SJSA1 (cell line): ENCODE results near the gene TMC1. TPM values are rescaled to one million over a fixed set of nuclear protein-coding genes. Genes with fewer than 3 reads are reported as not detected.

Experiments used
- DNase-seq, 2 experiments: peaks; one replicate each; pipeline ENCODE4 v3.0.0-alpha.2; 2015 to 2020; ENCODE audit warnings: low spot score in 2 of 2, low read depth in 1 of 2
- H3K27ac ChIP-seq: fragments of 250-450 bp; sonication (Bioruptor Pico); 2 replicates; pipeline ENCODE4 v1.5.1; 2020; ENCODE audit warnings: mild to moderate bottlenecking, moderate library complexity
- H3K27me3 ChIP-seq: fragments of 250-450 bp; sonication (Bioruptor Pico); replicated peaks from 2 replicates; pipeline ENCODE4 v1.5.1; 2020; ENCODE audit warnings: mild to moderate bottlenecking, moderate library complexity
- H3K36me3 ChIP-seq: fragments of 250-450 bp; sonication (Bioruptor Pico); 2 replicates; pipeline ENCODE4 v1.5.1; 2020; ENCODE audit warnings: mild to moderate bottlenecking
- H3K4me1 ChIP-seq: fragments of 250-450 bp; sonication (Bioruptor Pico); replicated peaks from 2 replicates; pipeline ENCODE4 v1.6.1; 2021; ENCODE audit warnings: mild to moderate bottlenecking
- H3K4me3 ChIP-seq: fragments of 250-450 bp; sonication (Bioruptor Pico); 2 replicates; pipeline ENCODE4 v1.5.1; 2020; ENCODE audit warnings: mild to moderate bottlenecking
- H3K9me3 ChIP-seq: fragments of 250-450 bp; sonication (Bioruptor Pico); replicated peaks from 2 replicates; pipeline ENCODE4 v1.5.1; 2020; ENCODE audit warnings: mild to moderate bottlenecking
- total RNA-seq: library from RNA; depleted of rRNA; stranded (reverse); fragments of >200 nt; shearing (Covaris generic); gene quantifications from 2 replicates; pipeline ENCODE4 v1.2.3, GENCODE V29; 2014

The TMC1 gene
- total RNA-seq, 1 experiment from 2014 or later, result 0.84 TPM

DNA sequence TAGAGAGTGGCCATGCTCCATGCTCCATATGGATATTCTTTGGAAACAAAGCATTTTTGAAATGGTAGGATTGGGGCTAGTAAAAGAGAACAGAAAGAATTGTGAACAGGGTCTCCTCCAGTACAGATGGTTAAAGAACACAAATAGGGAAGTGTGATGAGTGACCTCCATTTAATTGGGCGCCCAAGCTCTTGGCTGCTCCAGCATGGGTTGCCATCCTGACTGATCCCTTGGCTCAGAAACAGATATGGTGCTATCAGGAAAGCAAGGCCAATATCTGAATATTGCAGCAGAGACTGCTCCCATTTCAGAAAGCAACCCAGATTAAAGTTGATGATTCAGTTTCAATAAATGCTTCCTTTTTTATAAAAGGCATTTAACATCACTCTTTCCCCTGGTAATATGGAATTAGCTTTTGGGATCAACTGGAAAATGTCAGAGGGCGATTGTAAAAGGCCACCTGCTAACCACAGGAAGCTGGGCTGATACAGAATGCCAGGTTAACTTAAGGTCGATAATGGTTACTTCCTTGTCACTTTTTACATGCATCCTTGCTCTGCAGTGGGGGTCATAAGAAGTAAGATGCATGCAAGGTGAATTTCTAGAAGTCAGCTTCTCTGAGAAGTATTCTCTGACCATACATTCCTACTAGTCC is 52.9 kb downstream of the TMC1 start:
- Histone ChIP-seq H3K4me3 (no peak overlapping the region), H3K27me3 (no peaks in the 10 kb centered on the region), H3K36me3 (no peaks in the 10 kb centered on the region), H3K27ac (no peak overlapping the region), H3K4me1 (peaks cover 3% of the 10 kb centered on the region; the same call in 1 of the 2 replicates), H3K9me3 (no peaks in the 10 kb centered on the region)
- no peak for DNase-seq

DNA sequence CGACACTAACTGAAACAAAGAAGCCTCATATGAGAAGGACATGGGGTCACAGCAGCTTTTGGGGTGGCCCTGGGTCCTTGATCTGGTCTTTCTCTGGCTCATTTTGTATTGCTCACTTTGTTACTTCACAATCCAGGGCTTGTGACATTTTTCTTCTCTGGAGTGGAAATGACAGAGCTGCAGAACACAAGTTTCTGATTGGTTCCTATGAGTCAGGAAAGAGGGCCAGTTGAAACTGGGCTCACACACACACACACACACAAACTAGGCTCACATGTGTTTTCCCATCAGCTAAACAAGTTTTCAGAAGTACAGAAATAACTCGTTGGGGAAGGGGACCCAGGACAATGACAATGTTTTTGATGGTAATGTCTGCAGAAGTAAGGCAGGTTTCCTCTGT is 54.3 kb downstream of the TMC1 start:
- H3K4me1 ChIP-seq, result peaks cover 3% of the 10 kb centered on the region
- H3K36me3 ChIP-seq, result no peaks in the 10 kb centered on the region
- no peaks in the 10 kb centered on the region for H3K9me3 ChIP-seq
- no peak overlapping the region for H3K27ac ChIP-seq
- H3K27me3 ChIP-seq, result no peaks in the 10 kb centered on the region
- no peak overlapping the region for H3K4me3 ChIP-seq
- no peak for DNase-seq

DNA sequence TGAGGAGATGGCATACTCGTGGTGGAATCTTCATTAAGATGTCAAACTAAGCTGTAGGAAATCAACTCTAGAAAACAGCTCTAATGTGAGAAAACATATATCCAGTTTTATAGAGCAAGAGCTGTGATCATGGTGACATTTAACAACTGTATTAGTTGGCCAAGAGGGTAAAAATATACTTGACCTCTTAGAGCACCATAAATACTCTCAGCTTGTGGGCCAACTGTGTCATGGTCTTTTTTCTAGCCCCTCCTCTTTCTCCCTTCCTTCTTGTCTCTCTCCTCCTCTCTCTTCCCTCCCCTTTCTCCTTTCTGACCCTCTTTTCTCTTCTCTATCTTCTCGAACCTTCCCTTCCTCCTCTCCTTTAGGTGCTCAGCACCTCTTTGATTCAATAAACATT is 54.7 kb downstream of the TMC1 start:
- Histone ChIP-seq H3K27me3 (no peaks in the 10 kb centered on the region), H3K36me3 (no peaks in the 10 kb centered on the region), H3K4me3 (no peak overlapping the region), H3K9me3 (no peaks in the 10 kb centered on the region), H3K27ac (no peak overlapping the region), H3K4me1 (peaks cover 3% of the 10 kb centered on the region)
- no peak for DNase-seq

DNA sequence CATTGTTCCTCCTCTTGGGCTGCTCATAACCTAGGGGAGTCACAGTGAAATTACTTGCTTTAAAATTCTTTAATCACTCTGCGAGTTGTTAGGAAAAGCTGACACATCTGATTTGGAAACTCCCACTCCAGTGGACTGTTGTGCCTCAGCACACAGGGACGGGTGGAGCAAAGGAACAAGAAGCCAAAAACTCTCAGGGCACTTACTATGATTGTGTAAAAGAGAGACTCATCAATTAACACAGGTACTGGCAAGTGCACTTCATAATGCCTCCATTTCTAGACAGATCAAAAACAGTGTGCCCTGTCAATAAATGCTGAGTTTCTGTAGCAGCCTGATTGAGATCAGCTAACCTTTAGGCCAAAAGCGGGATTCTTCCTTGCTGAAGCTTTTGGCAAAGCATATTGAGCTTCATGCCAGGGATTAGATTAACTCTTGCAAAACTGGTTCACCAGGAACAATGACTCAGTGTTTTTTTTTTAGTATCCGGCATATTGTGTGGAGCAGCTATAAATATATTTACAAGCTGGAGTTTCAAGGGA is 55.9 kb downstream of the TMC1 start:
- Histone ChIP-seq H3K27ac (no peak overlapping the region), H3K9me3 (no peaks in the 10 kb centered on the region), H3K27me3 (no peaks in the 10 kb centered on the region), H3K4me1 (peaks cover 10% of the 10 kb centered on the region), H3K36me3 (no peaks in the 10 kb centered on the region), H3K4me3 (no peak overlapping the region)
- DNase-seq, result no peak

DNA sequence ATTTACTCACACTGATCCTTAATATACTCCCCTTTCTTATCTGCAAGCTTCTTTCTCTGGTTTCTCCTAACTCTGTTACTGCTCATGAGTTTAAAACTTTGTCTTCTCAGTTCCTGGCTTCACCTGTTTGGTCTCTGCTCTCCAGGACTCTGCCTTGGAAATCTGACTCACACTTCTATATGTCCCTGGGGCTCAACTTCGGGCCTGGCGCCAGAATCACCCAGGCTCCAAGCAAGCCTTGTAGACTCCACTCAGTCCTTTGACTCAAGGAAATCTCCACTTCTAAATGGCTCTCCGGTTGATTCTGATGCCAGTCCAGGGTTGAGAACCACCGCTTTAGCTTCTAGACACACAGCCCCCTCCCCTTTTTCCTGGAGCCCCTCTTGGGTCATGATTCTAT is 57.8 kb downstream of the TMC1 start:
- Histone ChIP-seq H3K27ac (no peak overlapping the region), H3K27me3 (no peaks in the 10 kb centered on the region), H3K4me3 (no peak overlapping the region), H3K4me1 (peaks cover 21% of the 10 kb centered on the region), H3K36me3 (no peaks in the 10 kb centered on the region), H3K9me3 (no peaks in the 10 kb centered on the region)
- DNase-seq, result no peak

DNA sequence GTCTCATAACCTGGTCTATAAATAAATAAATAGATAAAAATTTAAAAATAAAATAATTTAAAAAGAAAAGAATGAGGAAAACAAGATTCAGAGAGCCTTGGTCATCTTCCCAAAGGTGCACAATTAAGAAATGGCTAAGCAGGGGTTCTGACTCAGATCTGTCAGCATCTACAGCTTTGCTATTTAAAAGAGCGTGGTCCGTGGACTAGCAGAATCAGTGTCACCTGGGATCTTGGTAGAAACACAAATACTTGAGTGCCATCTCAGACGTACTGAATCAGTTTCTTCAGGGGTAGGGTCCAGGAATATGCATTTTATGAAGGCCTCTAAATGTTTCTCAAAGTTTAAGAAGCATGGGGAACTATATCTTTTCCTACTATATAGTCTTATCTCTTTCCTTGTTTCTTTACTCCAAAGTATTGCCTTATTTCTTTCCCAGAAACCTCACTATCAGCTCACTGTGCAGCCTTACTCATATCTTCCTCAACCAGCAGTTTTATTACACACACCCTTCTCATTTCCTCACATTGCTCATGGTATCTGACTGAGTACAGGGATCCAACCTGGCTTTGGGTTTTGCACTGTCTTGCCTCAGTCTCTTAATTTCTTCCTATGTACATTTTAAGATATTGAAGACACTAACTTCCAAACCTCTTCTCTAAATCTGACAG is 58.6 kb downstream of the TMC1 start:
- Histone ChIP-seq H3K9me3 (no peaks in the 10 kb centered on the region), H3K27ac (no peak overlapping the region), H3K36me3 (no peaks in the 10 kb centered on the region), H3K4me3 (no peak overlapping the region), H3K27me3 (no peaks in the 10 kb centered on the region), H3K4me1 (peaks cover 21% of the 10 kb centered on the region)
- DNase-seq, result no peak

DNA sequence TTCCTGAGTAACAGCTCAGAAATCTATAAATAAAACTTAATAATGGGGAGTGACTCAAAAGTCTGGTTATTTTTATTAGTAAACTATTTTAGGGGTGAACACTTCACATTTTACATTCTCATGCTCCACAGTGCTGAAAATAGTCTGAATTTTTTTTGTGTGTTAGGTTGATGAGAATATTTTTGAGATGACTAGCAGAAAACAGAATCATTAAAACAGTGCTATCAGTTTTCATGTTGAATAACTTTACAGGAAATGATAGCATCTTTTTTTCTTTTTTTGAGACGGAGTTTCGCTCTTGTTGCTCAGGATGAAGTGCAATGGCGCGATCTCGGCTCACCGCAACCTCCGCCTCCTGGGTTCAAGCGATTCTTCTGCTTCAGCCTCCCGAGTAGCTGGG is 60.3 kb downstream of the TMC1 start:
- no peak overlapping the region for H3K27ac ChIP-seq
- H3K27me3 ChIP-seq, result no peaks in the 10 kb centered on the region
- no peaks in the 10 kb centered on the region for H3K9me3 ChIP-seq
- no peak overlapping the region for H3K4me3 ChIP-seq
- no peaks in the 10 kb centered on the region for H3K36me3 ChIP-seq
- DNase-seq, result no peak
- peaks cover 27% of the 10 kb centered on the region for H3K4me1 ChIP-seq

DNA sequence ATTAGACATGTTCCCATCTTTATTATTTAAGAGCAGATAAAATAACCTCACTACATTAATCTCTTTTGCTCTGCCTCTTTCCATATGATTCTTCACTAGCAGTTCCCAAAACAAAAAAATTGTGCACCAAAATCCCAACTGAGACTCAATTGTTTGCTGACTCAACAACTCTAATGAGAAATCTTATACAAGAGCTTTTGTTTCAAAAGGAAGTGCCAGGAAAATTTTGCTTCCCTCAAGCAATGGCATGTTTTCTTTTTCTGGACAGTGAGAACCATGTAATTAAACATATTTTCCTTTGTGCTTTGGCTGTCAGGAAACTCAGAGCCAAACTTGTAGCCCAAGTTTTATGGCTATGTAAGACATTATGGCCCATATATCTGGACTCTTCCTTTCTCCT is 62.0 kb downstream of the TMC1 start:
- no peak overlapping the region for H3K4me3 ChIP-seq
- H3K27ac ChIP-seq, result no peak overlapping the region
- H3K4me1 ChIP-seq, result peaks cover 23% of the 10 kb centered on the region
- H3K36me3 ChIP-seq, result no peaks in the 10 kb centered on the region
- H3K9me3 ChIP-seq, result no peaks in the 10 kb centered on the region
- H3K27me3 ChIP-seq, result no peaks in the 10 kb centered on the region
- no peak for DNase-seq

DNA sequence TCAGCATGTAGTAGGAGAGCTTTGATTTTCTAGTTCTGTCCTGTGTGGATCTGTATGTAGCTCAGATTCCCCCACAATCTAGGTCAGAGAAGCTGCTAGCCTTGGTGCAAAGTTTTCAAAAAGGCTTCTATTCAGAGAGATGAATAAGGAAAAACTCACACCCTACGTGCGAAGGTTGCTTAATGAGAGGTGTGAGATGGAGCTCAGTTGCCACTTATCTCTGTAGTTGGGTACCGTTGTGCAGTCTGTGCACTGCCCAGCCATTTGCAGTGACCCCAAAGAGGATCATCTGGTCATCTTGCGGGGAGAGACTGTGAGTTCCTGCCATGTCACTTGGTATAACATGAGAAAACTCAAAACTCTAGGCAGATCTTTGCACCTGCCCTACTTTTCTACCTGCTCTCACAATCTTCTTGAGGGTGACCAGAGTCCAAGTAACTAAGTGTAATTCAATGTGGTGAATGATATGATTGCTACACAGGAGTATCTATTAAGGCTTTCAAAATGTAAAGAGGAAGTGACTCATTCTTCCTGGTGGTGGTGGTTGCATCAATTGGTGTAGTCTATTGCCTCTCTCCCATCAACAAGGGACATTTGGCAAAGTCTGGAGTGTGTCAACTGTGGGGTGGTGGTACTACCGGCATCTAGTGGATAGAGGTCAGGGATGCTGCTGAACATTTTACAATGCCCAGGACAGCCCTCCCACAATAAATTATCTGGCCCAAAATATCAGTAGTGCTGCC is 65.2 kb downstream of the TMC1 start:
- no peak overlapping the region for H3K27ac ChIP-seq
- DNase-seq, result no peak
- no peaks in the 10 kb centered on the region for H3K27me3 ChIP-seq
- H3K4me1 ChIP-seq, result peaks cover 23% of the 10 kb centered on the region
- H3K4me3 ChIP-seq, result no peak overlapping the region
- H3K36me3 ChIP-seq, result no peaks in the 10 kb centered on the region
- H3K9me3 ChIP-seq, result no peaks in the 10 kb centered on the region

DNA sequence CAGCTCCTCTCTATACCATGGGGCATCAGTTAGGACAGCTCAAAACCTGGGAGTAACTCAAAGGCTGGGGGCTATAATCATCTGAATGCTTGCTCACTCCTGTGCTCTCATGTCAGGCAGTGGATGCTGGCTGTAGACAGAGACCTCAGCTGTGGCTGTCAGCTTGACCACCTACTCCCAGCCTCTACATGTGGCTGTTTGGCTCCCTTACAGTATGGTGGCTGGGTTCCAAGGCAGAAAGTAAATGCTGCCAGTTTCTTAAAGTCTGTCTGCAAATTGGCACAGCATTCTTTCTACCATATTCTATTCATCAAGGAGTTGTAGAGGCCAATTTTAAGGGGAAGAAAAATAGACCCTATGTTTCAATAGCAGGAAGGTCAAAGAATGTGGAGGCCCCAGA is 66.9 kb downstream of the TMC1 start:
- Histone ChIP-seq H3K4me3 (no peak overlapping the region), H3K27me3 (no peaks in the 10 kb centered on the region), H3K9me3 (no peaks in the 10 kb centered on the region), H3K36me3 (no peaks in the 10 kb centered on the region), H3K4me1 (peaks cover 8% of the 10 kb centered on the region), H3K27ac (no peak overlapping the region)
- no peak for DNase-seq

DNA sequence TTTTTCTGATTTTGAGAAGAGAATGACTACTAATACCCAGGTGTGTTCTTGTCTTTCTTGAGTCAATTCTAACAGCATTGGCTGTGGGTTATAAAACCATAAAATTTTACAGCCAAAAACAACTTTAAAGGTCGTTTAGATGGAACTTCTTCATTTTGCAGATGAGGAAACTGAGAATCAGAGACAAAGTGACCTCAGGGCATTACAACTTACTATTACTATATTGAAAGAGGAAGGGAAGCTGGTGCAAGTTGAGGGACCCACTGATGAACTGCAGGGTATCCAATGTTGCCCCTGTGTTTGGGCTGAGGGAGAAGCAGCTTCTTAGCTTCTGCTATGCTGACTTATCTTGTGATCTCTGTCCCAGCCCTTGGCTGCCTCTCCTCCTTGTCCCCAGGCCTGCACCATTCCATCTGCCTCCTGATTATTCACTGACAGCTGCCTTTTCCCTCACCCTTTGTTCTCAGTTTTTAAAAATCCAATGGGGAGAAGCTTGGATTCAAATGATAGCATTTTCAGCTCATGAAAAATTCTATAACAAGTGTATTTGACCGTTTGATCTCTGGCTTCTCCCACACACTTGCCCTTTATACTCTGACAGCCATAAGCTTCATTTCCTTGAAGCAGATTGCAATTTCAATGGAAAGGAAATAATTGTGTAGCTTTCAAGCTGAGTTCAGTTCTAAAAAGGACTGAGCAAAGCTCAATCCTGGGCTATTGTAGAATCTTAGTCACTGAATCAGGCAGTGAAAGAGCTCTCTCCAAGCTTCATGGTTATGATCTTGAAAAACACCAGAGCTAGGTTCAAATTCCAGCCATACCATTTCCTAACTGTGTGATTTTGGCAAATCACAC is 68.5 kb downstream of the TMC1 start:
- Histone ChIP-seq H3K4me1 (peaks cover 6% of the 10 kb centered on the region; the same call in 1 of the 2 replicates), H3K27me3 (no peaks in the 10 kb centered on the region), H3K36me3 (no peaks in the 10 kb centered on the region), H3K4me3 (no peak overlapping the region), H3K9me3 (no peaks in the 10 kb centered on the region), H3K27ac (no peak overlapping the region)
- DNase-seq, result no peak

DNA sequence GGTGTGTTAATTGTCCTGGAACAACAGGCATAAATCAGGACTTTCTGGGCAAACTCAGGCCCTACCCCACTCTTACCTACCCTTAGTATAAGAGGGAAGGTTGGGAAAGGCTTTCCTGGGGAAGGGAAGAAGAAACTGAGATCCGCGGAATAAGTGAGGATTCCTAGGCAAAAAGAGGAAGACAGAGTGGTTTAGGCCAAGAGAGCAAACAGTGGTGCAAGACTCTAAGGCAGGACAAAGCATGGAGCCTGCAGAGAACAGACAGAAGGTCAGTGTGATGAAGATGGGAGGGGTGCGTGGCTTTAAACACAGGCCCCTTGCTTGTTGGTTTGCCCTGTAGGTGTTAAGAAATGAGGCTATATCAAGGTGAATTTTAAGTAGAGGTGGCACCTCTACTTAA is 69.4 kb downstream of the TMC1 start:
- H3K4me1 ChIP-seq, result peaks cover 6% of the 10 kb centered on the region; the same call in 1 of the 2 replicates
- no peak for DNase-seq
- no peak overlapping the region for H3K4me3 ChIP-seq
- no peak overlapping the region for H3K27ac ChIP-seq
- H3K27me3 ChIP-seq, result no peaks in the 10 kb centered on the region
- no peaks in the 10 kb centered on the region for H3K36me3 ChIP-seq
- no peaks in the 10 kb centered on the region for H3K9me3 ChIP-seq
